ENCODE data around the gene PRRC2B. TPM values are rescaled to one million over a fixed set of nuclear protein-coding genes. Genes with fewer than 3 reads are reported as not detected.
A peak's percentile ranks its signal among the peaks of the same experiment; 100 is the strongest.
"Not testable (repeated sequence)": the region's sequence is repeated elsewhere in the genome, so short reads cannot be mapped to it uniquely, and the experiment has no call there.

Gene PRRC2B
- total RNA-seq, 1 donor from 2014 or later: 103 TPM

DNA sequence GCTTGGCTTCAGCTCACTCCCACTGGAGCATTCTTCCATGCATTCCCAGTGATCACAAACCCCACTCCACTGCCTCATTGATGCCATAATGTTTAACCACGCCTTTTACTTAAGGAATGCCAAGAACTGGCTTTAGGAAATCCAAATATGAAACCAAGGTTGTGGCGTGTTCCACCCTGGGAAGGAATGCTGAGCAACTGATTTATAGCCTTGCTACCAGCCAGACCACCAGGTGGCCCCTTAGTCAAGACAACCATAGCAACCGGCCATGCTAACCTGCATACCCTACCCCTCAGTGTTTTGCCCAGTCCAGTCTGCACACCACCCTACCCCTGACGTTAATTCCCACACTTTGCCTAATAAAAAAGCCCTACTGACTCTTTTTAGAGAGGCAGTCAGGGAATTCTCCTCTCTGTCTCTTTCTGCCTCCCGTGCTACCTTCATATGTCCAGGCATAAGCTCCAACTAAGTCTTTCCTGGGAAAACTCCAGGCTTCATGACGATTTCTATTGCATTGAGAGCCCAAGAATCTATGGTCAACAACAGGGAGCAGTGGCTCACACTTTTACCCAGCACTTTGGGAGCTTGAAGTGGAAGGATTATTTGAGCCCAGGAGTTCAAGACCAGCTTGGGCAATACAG is 27.0 kb upstream of the PRRC2B start:
- intact Hi-C loops (cut with micrococcal nuclease): no loop called here
- no peaks in the 10 kb centered on the region for H3K36me3 Mint-ChIP-seq (ENCODE audit: low read depth)
- H3K4me3 Mint-ChIP-seq: no peak overlapping the region
- H3K9me3 Mint-ChIP-seq: no peaks in the 10 kb centered on the region
- H3K27me3 Mint-ChIP-seq (ENCODE audit: insufficient read depth): no peaks in the 10 kb centered on the region
- no peak for DNase-seq (ENCODE audit: low spot score)
- peaks cover 3% of the 10 kb centered on the region for H3K4me1 Mint-ChIP-seq (ENCODE audit: low read depth)
- no peak overlapping the region for H3K27ac Mint-ChIP-seq

DNA sequence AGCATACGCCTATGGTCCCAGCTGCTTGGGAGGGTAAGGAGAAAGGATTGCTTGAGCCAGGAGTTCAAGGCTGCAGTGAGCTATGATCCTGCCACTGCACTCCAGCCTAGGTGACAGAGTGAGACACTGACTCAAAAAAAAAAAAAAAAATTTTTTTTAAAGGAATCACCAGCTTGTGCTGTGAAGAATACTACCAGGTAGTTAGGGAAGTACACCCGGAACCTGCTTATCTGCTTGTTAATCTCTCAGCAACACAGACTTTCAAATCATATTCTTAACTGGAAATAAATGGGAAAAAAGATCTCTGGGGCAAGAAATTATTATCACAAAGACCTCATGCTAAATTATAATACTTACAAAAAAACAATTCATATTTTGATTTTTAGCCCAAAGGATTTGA is 26.4 kb upstream of the PRRC2B start:
- peaks cover 3% of the 10 kb centered on the region for H3K36me3 Mint-ChIP-seq (ENCODE audit: low read depth)
- H3K4me1 Mint-ChIP-seq (ENCODE audit: low read depth): peaks cover 8% of the 10 kb centered on the region
- intact Hi-C loops (cut with micrococcal nuclease): no loop called here
- no peaks in the 10 kb centered on the region for H3K9me3 Mint-ChIP-seq
- DNase-seq (ENCODE audit: low spot score): no peak
- no peak overlapping the region for H3K27ac Mint-ChIP-seq
- H3K27me3 Mint-ChIP-seq (ENCODE audit: insufficient read depth): no peaks in the 10 kb centered on the region
- H3K4me3 Mint-ChIP-seq: no peak overlapping the region

DNA sequence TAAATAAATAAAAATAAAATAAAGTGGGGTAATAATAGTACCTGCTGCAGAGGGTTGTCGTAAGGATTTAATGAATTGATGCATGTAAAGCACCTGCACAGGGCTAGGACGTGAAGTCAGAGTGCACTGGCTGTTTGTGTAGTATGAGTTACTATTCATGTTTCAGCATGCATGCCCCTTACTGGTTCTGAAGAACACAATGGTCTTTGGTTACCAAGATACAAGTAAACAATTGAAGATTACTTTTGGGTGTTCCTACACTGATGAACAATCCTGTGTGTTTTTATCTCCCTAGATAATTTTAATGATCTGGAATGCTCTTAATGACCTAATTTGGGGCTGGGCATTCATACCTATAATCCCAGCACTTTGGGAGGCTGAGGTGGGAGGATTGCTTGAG is 23.2 kb upstream of the PRRC2B start:
- no peak overlapping the region for H3K4me3 Mint-ChIP-seq
- H3K27ac Mint-ChIP-seq: no peak overlapping the region
- DNase-seq (ENCODE audit: low spot score): no peak
- no peaks in the 10 kb centered on the region for H3K9me3 Mint-ChIP-seq
- H3K36me3 Mint-ChIP-seq (ENCODE audit: low read depth): peaks cover 5% of the 10 kb centered on the region
- H3K4me1 Mint-ChIP-seq (ENCODE audit: low read depth): peaks cover 16% of the 10 kb centered on the region
- intact Hi-C loops (cut with micrococcal nuclease): no loop called here
- no peaks in the 10 kb centered on the region for H3K27me3 Mint-ChIP-seq (ENCODE audit: insufficient read depth)

DNA sequence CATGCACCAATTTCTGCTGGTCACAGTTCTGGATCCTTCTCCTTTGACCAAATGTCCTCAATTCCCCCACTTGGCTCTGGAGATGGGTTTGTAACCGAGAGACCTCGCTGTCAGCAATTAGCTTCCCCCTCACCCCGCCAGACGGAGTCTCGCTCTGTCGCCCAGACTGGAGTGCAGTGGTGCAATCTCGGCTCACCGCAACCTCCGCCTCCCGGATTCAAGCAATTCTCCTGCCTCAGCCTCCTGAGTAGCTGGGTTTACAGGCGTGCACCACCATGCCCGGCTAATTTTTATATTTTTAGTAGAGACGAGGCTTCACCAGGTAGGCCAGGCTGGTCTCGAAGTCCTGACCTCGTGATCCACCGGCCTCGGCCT is 21.3 kb upstream of the PRRC2B start:
- peak overlapping the region; percentile 97 for H3K4me3 Mint-ChIP-seq
- not testable (repeated sequence) for H3K27me3 Mint-ChIP-seq (ENCODE audit: insufficient read depth); DNase-seq (ENCODE audit: low spot score); H3K36me3 Mint-ChIP-seq (ENCODE audit: low read depth); H3K9me3 Mint-ChIP-seq
- intact Hi-C loops (cut with micrococcal nuclease): loop anchor here (2.0 kb wide), 1 partner anchor 36 kb away; no protein-coding TSS in a partner anchor
- H3K4me1 Mint-ChIP-seq (ENCODE audit: low read depth): peaks cover 16% of the 10 kb centered on the region
- peak overlapping the region; percentile 97 for H3K27ac Mint-ChIP-seq

DNA sequence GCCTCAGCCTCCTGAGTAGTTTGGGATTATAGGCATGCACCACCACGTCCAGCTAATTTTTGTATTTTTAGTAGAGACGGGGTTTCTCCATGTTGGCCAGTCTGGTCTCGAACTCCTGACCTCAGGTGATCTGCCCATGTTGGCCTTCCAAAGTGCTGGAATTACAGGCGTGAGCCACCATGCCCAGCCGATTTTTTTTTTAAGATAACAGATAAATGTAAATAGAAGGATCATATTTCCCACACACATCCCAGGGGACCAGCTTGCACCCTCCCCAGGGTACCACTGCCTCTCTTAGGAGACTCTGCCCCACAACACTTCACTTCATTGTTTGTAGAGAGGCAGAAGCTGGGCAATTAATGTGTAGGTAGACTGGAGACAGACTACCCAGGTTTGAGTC is 19.2 kb upstream of the PRRC2B start:
- H3K27me3 Mint-ChIP-seq (ENCODE audit: insufficient read depth); H3K9me3 Mint-ChIP-seq; H3K27ac Mint-ChIP-seq; H3K36me3 Mint-ChIP-seq (ENCODE audit: low read depth); DNase-seq (ENCODE audit: low spot score); intact Hi-C loops (cut with micrococcal nuclease): not testable (repeated sequence)
- Mint-ChIP-seq H3K4me1 (ENCODE audit: low read depth) (peaks cover 16% of the 10 kb centered on the region), H3K4me3 (peak overlapping the region; percentile 22)

DNA sequence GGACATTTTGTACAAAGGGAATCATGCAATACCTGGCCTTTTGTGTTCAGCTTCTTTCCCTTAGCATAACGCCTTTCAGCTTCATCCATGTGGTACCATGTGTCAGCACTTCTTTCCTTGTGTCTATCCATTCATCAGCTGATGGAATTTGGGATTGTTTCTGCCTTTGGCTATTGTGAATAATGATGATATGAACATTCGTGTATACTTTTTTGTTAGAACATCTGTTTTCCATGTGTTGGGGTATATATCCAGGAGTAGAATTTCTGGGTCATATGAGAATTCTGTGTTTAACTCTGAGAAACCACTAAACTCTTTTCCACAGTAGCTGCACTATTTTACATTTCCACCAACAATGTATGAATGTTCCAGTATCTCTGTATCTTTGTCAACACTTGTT is 14.8 kb upstream of the PRRC2B start:
- DNase-seq (ENCODE audit: low spot score): no peak
- Mint-ChIP-seq H3K27me3 (ENCODE audit: insufficient read depth) (peaks cover 2% of the 10 kb centered on the region), H3K4me1 (ENCODE audit: low read depth) (peaks cover 6% of the 10 kb centered on the region), H3K9me3 (no peaks in the 10 kb centered on the region), H3K27ac (no peak overlapping the region), H3K4me3 (no peak overlapping the region), H3K36me3 (ENCODE audit: low read depth) (no peaks in the 10 kb centered on the region)
- intact Hi-C loops (cut with micrococcal nuclease): no loop called here

DNA sequence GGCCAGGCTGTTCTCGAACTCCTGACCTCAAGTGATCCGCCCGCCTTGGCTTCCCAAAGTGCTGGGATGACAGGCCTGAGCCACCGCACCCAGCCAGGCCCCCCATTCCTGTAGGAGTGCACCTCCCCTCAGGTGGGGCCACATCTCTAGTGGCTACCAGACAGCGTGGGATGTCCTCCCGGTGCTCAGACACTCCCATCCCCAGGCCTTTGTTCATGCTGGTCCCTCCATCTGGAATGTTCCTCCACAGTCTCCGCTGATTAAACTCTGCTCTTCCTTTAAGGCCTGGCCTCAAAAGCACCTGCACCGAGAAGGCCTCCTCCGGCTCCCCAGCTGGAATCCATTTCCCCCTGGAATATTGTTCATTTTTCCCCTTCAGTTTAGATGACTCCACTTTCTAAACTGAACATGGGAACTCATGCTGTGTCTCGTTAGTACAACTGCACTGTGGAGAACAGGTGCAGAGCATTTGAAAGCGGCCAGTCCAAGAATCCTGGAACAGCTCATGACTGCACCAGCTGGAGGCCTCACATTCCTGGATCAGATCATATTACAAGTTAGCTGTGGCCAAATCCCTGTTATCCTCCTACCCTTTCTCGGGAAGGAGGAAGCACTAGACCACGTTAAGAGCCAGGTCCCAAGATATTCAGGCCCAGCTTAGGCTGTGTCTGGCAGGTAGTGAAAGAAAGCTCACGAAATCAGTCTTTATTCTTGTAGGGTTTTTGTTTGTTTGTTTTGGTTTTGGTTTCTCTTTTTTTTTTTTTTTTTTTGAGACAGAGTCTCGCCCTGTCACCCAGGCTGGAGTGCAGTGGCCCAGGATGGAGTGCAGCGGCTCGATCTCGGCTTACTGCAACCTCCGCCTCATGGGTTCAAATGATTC is 10.8 kb upstream of the PRRC2B start:
- DNase-seq (ENCODE audit: low spot score): no peak
- H3K36me3 Mint-ChIP-seq (ENCODE audit: low read depth): no peaks in the 10 kb centered on the region
- peaks cover 6% of the 10 kb centered on the region for H3K4me1 Mint-ChIP-seq (ENCODE audit: low read depth)
- peaks cover 9% of the 10 kb centered on the region for H3K27me3 Mint-ChIP-seq (ENCODE audit: insufficient read depth)
- H3K9me3 Mint-ChIP-seq: no peaks in the 10 kb centered on the region
- H3K27ac Mint-ChIP-seq: peak overlapping the region; percentile 36
- no peak overlapping the region for H3K4me3 Mint-ChIP-seq
- intact Hi-C loops (cut with micrococcal nuclease): no loop called here

DNA sequence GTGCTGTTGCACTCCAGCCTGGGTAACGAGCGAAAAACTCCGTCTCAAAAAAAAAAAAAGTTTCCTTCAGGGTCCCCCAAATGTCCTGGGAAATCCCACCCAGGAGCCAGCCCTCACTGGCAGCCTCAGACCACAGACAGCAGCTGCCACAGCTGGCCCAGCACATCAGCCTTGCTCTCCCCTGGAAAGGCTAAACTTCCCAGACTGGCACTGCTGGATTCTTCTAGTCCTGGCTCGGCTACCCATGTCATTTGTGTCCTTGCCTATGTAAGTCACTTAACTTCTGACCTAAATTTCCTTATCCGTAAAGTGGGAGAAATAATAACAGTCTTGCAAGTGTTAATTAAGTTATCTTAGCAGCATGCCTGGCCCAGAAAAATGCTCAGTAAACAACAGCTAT is 8.6 kb upstream of the PRRC2B start:
- DNase-seq (ENCODE audit: low spot score): no peak
- Mint-ChIP-seq H3K4me1 (ENCODE audit: low read depth) (peaks cover 6% of the 10 kb centered on the region), H3K4me3 (no peak overlapping the region), H3K27ac (no peak overlapping the region), H3K27me3 (ENCODE audit: insufficient read depth) (peaks cover 9% of the 10 kb centered on the region), H3K9me3 (no peaks in the 10 kb centered on the region), H3K36me3 (ENCODE audit: low read depth) (no peaks in the 10 kb centered on the region)
- intact Hi-C loops (cut with micrococcal nuclease): no loop called here

DNA sequence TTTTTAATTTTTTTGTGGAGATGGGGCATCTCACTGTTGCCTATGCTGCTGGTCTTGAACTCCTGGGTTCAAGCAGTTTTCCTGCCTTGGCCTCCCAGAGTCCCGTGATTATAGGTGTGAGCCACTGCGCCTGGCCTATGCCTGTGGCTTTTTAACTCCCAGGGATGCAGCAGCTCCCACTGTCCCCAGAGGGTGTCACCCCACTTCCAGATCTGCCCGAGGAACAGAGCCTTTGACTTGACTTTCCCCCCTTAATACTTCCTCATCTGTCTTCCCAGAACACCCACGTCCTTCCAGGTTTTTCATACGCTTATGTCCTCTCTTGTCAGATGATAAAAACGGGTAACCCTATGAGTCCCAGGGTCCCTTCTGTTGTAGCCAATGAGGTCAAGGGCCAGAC is 7.6 kb upstream of the PRRC2B start:
- no peak for DNase-seq (ENCODE audit: low spot score)
- Mint-ChIP-seq H3K4me3 (no peak overlapping the region), H3K27ac (no peak overlapping the region), H3K9me3 (no peaks in the 10 kb centered on the region), H3K4me1 (ENCODE audit: low read depth) (peaks cover 6% of the 10 kb centered on the region), H3K27me3 (ENCODE audit: insufficient read depth) (peaks cover 15% of the 10 kb centered on the region), H3K36me3 (ENCODE audit: low read depth) (no peaks in the 10 kb centered on the region)
- intact Hi-C loops (cut with micrococcal nuclease): no loop called here

DNA sequence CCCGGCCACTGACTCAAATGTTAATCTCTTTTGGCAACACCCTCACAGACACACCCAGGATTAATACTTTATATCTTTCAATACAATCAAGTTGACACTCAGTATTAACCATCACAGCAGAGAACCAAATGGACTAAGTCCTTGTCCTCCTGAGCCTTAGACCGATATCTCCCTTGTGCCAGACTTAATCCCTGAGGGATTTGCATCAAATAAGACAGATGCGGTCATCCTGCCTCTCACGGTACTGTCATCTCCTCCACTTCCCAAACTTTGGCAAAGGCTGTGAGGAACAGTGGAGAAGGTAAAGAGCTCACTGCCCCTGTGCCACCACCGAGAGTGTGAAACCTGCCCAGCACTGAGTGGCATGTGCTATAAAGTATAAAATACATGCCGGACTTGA is 6.5 kb upstream of the PRRC2B start:
- H3K27me3 Mint-ChIP-seq (ENCODE audit: insufficient read depth): peaks cover 19% of the 10 kb centered on the region
- H3K4me1 Mint-ChIP-seq (ENCODE audit: low read depth): peaks cover 6% of the 10 kb centered on the region
- no peak overlapping the region for H3K4me3 Mint-ChIP-seq
- no peaks in the 10 kb centered on the region for H3K36me3 Mint-ChIP-seq (ENCODE audit: low read depth)
- intact Hi-C loops (cut with micrococcal nuclease): no loop called here
- DNase-seq (ENCODE audit: low spot score): no peak
- H3K9me3 Mint-ChIP-seq: no peaks in the 10 kb centered on the region
- H3K27ac Mint-ChIP-seq: no peak overlapping the region

DNA sequence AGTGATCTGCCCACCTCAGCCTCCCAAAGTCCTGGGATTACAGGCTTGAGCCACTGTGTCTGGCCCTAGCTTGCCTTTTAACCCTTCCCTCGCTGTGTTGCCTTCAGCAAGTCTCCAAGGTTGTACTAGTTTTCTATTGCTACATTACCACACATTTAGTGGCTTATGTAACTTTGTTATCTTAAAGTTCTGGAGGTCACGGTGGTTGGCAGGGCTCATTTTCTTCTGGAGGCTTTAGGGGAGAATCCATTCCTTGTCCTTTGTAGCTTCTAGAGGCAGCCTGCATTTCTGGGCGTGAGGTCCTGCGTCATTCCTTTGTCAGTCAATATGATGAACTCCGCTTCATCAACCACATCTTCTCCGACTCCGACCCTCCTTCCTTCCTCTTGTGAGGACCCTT is 2.9 kb upstream of the PRRC2B start:
- no peaks in the 10 kb centered on the region for H3K9me3 Mint-ChIP-seq
- H3K27ac Mint-ChIP-seq: no peak overlapping the region
- peaks cover 21% of the 10 kb centered on the region for H3K4me1 Mint-ChIP-seq (ENCODE audit: low read depth)
- no peak for DNase-seq (ENCODE audit: low spot score)
- intact Hi-C loops (cut with micrococcal nuclease): loop anchor here (10.0 kb wide), 1 partner anchor 964 kb away; the partner anchor contains the start of gene SETX
- no peak overlapping the region for H3K4me3 Mint-ChIP-seq
- peaks cover 30% of the 10 kb centered on the region for H3K27me3 Mint-ChIP-seq (ENCODE audit: insufficient read depth)
- peaks cover 4% of the 10 kb centered on the region for H3K36me3 Mint-ChIP-seq (ENCODE audit: low read depth)

DNA sequence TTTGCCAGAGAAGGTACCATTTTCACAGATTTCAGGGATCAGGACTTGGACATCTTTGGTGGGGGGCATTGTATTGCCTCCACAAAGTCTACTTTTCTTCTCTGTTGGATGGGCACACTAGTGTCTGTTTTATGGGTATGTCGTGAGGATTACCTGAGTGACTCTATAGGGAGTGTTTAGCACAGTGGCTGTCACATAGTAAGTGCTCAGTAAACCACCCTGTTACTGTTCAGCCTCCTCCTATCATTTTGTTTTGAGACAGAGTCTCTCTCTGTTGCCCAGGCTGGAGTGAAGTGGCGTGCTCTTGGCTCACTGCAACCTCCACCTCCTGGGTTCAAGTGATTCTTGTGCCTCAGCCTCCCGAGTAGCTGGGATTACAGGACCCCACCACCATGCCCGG is 2.4 kb upstream of the PRRC2B start:
- no peaks in the 10 kb centered on the region for H3K9me3 Mint-ChIP-seq

DNA sequence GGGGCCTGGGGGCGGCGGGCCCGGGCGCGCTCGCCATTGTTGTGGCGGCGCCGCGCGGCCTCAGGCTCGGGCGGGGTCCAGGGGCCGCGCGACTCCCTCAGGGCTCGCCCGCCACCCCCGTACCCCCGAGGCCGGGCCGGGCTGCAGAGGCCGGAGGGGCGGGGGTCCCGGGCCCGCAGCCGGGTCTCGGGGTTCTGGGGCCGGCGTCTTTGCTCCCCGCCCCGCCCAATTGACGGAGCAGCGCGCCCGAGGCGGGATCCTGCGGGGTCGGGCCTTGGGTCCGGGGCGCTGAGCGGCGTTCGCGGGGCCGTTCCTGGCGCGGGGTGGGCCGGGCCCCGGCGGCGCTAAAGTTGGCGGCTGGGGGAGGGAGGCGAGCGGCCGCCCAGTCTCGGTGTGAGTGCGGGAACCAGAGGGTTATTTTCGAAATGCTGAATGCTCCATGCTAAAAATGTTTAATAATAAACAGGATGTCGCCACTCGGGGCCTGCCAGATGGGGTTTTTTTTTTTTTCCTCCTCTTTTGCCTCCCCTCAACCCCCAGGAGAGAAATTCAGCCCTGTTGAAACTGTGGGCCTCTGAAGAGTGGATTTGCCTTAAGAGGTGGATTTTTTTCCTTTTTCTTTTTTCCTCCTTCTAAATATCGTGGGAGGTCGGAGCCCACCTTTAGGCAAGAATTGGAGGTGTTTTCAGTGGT is 724 bp downstream of the PRRC2B start:
- H3K4me1 Mint-ChIP-seq (ENCODE audit: low read depth): peaks cover 50% of the 10 kb centered on the region
- peak; percentile 44 for DNase-seq (ENCODE audit: low spot score)
- H3K27me3 Mint-ChIP-seq (ENCODE audit: insufficient read depth): peaks cover 21% of the 10 kb centered on the region
- H3K9me3 Mint-ChIP-seq: no peaks in the 10 kb centered on the region
- H3K36me3 Mint-ChIP-seq (ENCODE audit: low read depth): peaks cover 10% of the 10 kb centered on the region
- H3K27ac Mint-ChIP-seq: peak overlapping the region; percentile 93
- intact Hi-C loops (cut with micrococcal nuclease): loop anchor here (1.0 to 10.0 kb wide), 11 partner anchors 13 to 960 kb away; partner anchors contain the start of genes NUP214 and SETX
- H3K4me3 Mint-ChIP-seq: peak overlapping the region; percentile 89

More for the DNA sequence above, 2.4 kb upstream of the PRRC2B start:
- H3K27ac Mint-ChIP-seq: no peak overlapping the region
- intact Hi-C loops (cut with micrococcal nuclease): loop anchor here (10.0 kb wide), 1 partner anchor 963 kb away; the partner anchor contains the start of gene SETX
- H3K4me1 Mint-ChIP-seq (ENCODE audit: low read depth): peaks cover 26% of the 10 kb centered on the region
- H3K27me3 Mint-ChIP-seq (ENCODE audit: insufficient read depth): peaks cover 30% of the 10 kb centered on the region
- DNase-seq (ENCODE audit: low spot score): no peak
- no peak overlapping the region for H3K4me3 Mint-ChIP-seq
- H3K36me3 Mint-ChIP-seq (ENCODE audit: low read depth): peaks cover 6% of the 10 kb centered on the region

Measured in activated T-helper 1 cell treated with anti-CD3 and anti-CD28 coated beads, Interleukin-12 subunit alpha, Interleukin-12 subunit beta, Interleukin-2, Interleukin-4 antibody, amounts not matched to agents 30 ng/mL and 10 ng/mL and 1 ng/mL, durations not matched to agents 14 hours and 24 hours and 36 hours (primary cell).